ENCODE measurements around the gene METTL15.
A peak's percentile ranks its signal among the peaks of the same experiment; 100 is the strongest.

Gene METTL15

GRCh38 chr11:28137832-28138231 is 29.6 kb downstream of the METTL15 start:
- no peak for TF ChIP-seq CTCF (IDR thresholded peaks at IDR 0.05; ENCODE audit: low read depth, low read length)
- no peak for DNase-seq (ENCODE audit: extremely low read depth, low read depth)

- no peak for DNase-seq (ENCODE audit: extremely low read depth, low read depth)
- no peak for TF ChIP-seq CTCF (IDR thresholded peaks at IDR 0.05; ENCODE audit: low read depth, low read length)
These were observed 31.7 kb downstream of the METTL15 start for GRCh38 chr11:28139841-28140415.

GRCh38 chr11:28140689-28141455 is 32.7 kb downstream of the METTL15 start:
- DNase-seq (ENCODE audit: extremely low read depth, low read depth) = no peak
- no peak for TF ChIP-seq CTCF (IDR thresholded peaks at IDR 0.05; ENCODE audit: low read depth, low read length)

- DNase-seq (ENCODE audit: extremely low read depth, low read depth) = no peak
- no peak for TF ChIP-seq CTCF (IDR thresholded peaks at IDR 0.05; ENCODE audit: low read depth, low read length)
These were observed 34.5 kb downstream of the METTL15 start for GRCh38 chr11:28142724-28143123.

- no peak for DNase-seq (ENCODE audit: extremely low read depth, low read depth)
- TF ChIP-seq CTCF (IDR thresholded peaks at IDR 0.05; ENCODE audit: low read depth, low read length) = no peak
These were observed 36.6 kb downstream of the METTL15 start for GRCh38 chr11:28144808-28145207.

GRCh38 chr11:28146123-28146751 is 38.0 kb downstream of the METTL15 start:
- no peak for TF ChIP-seq CTCF (IDR thresholded peaks at IDR 0.05; ENCODE audit: low read depth, low read length)
- DNase-seq (ENCODE audit: extremely low read depth, low read depth) = peak; percentile 51

- no peak for TF ChIP-seq CTCF (IDR thresholded peaks at IDR 0.05; ENCODE audit: low read depth, low read length)
- no peak for DNase-seq (ENCODE audit: extremely low read depth, low read depth)
These were observed 44.6 kb downstream of the METTL15 start for GRCh38 chr11:28152743-28153142.
